NCI-H524 (cell line): ENCODE measurements around the gene GABBR2.
A peak's percentile ranks its signal among the peaks of the same experiment; 100 is the strongest.
"Not testable (repeated sequence)": the region's sequence is repeated elsewhere in the genome, so short reads cannot be mapped to it uniquely, and the experiment has no call there.

ENCODE experiments used
- DNase-seq, 2 experiments: peaks; one replicate each; lab custom pipeline; 2025; lab: John Stamatoyannopoulos, UW

GABBR2 gene

DNA sequence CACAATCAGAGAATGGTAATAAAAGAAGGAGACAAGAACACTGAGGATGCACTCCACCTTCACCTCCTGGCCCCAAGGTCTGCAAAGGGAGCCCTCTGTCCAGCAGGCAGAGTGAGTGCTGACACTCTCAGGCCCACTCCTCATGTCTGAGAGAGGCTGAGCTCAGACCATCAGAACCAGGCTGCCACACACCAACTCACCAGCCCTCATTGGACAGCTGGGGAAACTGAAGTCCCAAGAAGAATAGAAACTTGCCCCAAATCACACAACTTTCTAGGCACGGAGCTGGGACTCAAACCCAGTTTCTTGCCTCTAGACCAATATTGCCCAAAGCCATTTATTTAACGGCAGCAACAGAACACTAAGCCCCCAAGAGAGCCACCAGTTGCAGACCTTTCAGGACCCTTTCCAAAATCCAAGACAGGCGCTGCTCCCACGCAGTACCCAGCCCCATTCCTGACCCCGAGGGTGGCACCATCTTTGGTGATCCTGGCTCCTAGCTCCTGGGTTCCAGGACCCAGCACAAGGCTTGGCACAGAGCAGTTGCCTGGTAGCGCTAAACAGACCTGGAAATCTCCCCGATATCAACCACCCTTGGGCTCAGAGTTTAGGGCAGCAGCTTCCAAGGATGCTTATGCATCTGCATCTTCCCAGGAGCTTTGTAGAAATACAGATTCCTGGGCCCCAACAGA is 192.4 kb downstream of the GABBR2 start:
- DNase-seq = no peak

DNA sequence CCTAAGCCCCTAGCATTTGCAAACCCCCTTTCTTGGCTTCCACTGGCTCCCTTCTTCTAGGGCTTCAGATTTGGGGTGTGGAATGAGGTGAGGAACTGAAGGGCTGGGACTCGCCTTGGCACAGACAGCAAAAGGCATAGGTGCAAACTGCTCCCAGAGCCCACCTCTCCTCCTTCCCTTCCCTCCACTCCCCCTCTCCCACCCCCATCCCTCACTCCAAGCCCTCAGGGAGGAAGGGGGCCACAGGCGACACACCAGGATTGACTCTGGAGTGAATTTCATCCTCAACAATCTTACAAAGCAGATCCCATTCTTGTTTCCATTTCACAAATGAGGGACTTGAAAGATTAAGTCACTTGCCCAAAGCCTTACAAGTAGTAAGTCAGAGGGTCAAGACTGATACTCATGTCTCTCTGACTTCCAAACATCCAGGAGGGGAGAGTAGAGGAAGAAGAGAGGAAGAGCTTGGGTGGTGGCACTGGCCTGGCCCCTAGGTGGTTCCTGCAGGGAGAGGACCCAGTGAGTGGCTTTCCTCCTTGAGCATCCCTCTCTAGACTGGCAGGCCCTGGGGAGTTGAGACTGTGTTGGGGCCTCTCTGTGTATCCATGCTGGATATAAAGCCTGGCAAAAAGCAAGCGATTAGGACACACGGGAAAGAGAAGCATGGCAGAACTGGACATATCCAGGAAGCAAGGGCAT is 193.1 kb downstream of the GABBR2 start:
- no peak for DNase-seq

GRCh38 chr9:98514841-98515240 is 193.9 kb downstream of the GABBR2 start:
- no peak for DNase-seq

GRCh38 chr9:98508217-98508919 is 200.4 kb downstream of the GABBR2 start:
- DNase-seq = not testable (repeated sequence)

DNA sequence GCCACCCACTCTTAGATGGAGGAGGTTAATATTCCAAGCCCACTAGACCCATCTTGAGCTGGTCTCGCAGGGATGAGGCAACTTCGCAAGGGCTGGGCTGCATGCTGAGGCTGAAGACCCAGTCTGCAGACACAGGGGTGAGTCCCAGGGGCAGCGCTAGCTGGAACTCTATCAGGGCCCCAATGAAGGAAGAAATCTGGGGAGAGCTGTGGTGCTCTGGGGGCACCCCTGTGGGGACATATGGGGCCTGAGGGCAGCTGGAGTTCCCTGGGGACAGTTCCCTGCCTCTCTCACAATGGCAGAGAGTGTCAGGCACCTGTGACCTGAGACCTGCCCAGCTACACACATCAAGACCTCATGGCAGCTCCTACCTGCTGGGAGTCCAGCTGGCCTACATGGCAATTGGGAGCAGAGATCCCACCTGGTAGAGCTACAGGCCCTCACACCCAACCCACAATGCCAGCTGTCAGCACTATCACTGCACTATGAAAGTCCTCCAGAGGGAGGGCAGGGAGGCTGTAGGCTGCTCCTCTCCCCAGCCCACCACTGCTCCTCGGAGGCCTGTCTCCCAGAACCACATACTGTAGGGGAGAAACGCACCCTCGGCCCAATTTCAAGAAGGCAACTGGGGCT is 202.2 kb downstream of the GABBR2 start:
- peak in 1 of 2 experiments; percentile 24 for DNase-seq

DNA sequence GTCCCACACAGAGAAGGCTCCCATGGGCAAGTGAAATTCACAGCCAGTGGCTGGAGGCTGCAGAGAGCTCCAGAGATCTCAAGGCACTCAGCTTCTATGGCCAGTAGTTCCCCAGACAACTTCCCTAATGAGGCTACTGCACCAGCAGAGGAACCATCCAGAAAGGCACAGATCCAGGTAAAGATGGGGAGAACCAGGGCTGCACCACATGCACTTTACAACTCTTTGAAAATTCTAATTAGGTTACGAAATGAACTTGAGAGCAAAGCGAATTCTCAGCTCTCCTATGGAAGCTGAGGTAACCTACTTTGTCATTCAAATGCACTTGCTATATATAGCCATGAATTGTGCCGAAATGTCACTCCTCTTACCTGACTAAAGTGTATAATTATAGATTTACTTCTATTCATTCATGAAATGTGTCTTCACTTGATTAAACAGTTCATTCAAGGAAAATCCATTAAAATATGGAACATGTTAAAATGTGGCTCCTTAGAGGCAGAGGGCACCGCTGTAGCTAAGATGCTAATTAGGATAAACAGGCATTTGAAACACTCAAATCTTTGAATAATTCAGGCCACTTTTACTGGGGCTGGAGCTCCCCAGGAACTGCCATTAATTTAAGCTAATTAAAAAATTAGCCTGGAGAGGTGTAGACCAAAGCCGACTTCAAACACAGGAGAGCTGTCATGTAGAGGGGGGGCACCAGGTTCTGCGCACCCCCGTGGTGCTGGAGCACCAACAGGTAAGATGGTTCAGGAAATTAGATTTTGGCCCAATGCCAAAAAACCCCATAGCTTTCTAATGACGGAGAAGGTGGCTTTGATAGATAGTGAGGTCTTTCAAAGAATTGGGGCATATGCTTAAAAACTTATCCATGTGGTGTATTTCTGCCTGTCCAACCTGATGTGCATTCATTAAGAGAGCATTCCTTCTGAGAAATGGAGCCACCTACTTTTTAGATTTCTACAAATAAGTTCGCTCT is 204.1 kb downstream of the GABBR2 start:
- peak in 1 of 2 experiments; percentile 13 for DNase-seq

- no peak for DNase-seq
These were observed 204.9 kb downstream of the GABBR2 start for GRCh38 chr9:98503867-98504266.

GRCh38 chr9:98502976-98503325 is 205.8 kb downstream of the GABBR2 start:
- DNase-seq = no peak

GRCh38 chr9:98502311-98502975 is 206.3 kb downstream of the GABBR2 start:
- no peak for DNase-seq

DNA sequence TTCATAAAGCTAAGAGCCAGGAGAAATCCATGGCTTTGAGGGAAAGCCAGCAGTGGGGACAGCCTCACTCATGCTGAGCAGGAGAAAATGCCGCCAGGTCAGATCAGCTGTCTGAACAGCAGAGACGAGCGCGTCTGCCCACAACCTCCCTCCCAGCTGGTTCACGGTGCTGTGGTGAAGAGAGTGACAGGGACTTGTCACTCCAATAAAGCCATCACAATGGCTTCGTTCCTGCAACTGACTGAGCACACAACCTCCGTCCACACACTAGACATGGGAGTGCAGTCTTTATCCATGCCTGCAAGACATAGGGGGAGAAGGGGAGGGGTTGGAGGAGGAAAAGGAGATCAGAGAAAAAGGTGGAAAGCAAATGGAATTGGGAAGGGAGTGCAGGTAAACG is 206.9 kb downstream of the GABBR2 start:
- DNase-seq = no peak

- not testable (repeated sequence) for DNase-seq
These were observed 207.5 kb downstream of the GABBR2 start for GRCh38 chr9:98501259-98501658.

- no peak for DNase-seq
These were observed 208.3 kb downstream of the GABBR2 start for GRCh38 chr9:98500337-98500919.

DNA sequence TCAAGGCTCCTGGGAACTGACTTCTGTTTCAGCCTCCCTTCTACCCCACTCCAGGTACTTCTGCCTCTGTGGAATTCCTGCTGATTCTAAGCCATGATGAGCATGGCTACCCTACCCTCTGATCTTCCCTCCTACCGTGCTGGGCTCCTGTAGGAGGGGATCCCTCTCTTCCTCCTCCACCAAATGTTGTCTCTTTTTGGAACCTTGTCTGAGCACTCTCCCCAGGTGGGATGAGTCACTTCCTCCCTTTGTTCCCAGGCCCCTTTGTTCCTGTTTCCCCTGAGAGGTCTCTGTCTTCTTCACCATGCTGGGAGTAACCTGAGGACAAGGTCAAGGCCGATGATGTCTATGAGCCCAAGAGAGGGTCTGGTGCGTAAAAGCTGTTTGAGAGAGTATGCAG is 213.2 kb downstream of the GABBR2 start:
- DNase-seq = no peak

DNA sequence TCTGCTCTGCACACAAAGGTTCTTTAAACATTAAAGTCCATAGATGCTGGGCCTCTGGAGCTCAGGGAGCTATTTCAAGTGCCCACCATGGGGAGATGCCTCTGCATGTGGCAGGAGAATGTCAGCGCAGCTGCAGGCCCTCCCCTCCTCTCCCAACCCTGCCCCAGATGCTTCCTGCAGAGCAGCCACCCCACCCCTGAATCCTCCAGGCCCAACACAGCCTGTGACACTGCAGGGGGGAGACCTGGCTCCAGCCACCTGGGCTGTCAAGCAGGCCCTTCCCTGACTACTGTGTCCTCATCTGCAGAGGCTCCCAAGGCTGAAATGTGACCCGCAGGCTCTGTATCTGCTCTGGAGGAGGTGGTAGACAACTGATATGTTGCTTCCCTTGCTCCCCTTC is 213.9 kb downstream of the GABBR2 start:
- no peak for DNase-seq

DNA sequence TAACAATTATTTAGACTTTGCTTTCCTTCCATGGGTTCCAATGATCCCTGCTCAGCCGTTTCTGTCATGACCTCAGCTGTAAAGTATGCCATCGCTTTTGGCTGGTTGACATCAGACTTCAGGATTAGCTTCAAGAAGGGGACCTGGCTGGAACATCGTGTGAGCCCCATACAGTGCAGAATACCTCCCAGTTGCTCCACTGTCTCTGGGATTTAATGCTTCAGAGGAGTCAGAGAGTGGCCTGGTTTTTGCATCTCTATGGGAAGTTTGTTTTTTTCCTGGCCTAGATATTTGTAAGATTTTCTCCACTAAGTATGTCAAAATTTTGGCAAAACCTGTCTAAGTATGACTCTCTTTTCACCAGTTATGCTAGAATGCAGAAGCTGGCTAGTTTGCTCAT is 216.9 kb downstream of the GABBR2 start:
- DNase-seq = no peak

GRCh38 chr9:98491231-98491651 is 217.5 kb downstream of the GABBR2 start:
- DNase-seq = no peak

DNA sequence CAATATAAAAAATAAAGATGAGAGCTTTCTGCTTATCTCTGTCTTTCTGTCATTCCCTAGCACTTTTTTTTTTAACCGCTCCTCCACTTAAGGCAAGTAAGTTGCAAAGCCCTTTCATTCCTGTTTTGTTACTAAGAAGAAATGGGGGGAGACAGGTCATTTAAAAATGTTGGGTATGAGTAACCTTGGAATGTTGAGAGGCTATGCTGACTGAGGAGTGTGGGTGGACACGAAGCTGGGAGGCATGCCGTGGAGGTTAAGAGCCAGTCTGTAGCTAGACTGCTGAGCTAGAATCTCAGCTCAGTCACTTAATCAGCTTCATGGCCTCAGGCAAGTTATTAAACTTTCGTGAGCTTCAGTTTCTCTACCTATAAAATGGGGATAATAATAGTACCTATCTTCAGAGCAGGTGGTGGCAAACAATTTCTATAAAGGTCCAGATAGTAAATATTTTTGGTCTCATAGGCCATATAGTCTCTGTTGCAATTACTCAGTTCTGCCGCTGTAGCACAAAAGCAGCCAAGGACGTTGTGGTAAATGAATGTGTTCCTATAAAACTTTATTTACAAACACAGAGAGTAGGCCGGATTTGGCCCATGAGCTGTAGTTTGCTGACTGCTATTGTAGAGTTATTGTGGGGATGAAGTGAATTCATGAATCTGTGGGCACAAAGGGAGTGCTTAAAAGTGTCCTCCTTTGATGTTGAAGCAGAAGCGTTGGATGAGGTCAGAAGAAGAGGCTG is 220.0 kb downstream of the GABBR2 start:
- no peak for DNase-seq

GRCh38 chr9:98485706-98486105 is 223.0 kb downstream of the GABBR2 start:
- DNase-seq = no peak

DNA sequence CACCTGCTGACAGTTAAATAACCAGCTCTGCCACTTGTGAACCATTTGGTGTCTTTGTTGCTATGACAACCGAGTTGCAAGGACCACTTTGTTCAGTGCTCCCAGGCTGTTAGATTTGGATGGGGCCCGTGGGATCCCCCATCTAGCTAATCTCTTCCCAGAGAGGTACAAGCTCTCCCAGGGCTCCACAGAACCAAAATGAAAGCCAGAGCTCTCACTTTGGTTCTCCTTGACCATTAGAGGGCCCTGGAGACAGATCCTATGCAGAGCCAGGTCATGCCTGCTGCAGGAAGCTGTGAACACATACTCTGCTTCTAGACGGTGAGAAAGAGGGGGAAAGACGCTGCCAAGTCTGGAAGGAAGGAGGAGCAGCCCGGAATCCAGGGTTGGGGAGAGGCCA is 224.6 kb downstream of the GABBR2 start:
- DNase-seq = peak; percentile 35 to 45

- no peak for DNase-seq
These were observed 226.5 kb downstream of the GABBR2 start for GRCh38 chr9:98482226-98482625.
